Left lung (tissue), 10 donors: ENCODE results near the gene NT5C1A. TPM values are rescaled to one million over a fixed set of nuclear protein-coding genes. Genes with fewer than 3 reads are reported as not detected.

Experiments used
- ATAC-seq: fragments of 200-7000 bp; cut with Tn5 transposase; one replicate; pipeline ENCODE4 v1.9.1; 2020; ENCODE audit warnings: moderate library complexity
- DNase-seq, 4 donors: peaks; one replicate each; pipeline ENCODE4 v3.0.0-alpha.2; 2013 to 2020
- H3K27ac ChIP-seq, 2 donors: fragments of 200-600 bp; sonication (generic) in 1 of 2; one replicate each; pipeline versions ENCODE4 v1.5.0 to v1.8.0; 2020 to 2021
- H3K27me3 ChIP-seq, 2 donors: fragments of 200-600 bp; sonication (generic) in 1 of 2; one replicate each; pipeline versions ENCODE4 v1.5.0 to v1.8.0; 2020 to 2021
- H3K36me3 ChIP-seq, 2 donors: fragments of 200-600 bp; sonication (generic) in 1 of 2; one replicate each; pipeline versions ENCODE4 v1.5.0 to v1.8.0; 2020 to 2021
- H3K4me1 ChIP-seq, 2 donors: fragments of 200-600 bp; one replicate each; pipeline ENCODE4 v1.8.0; 2021
- H3K4me3 ChIP-seq, 2 donors: fragments of 200-600 bp; sonication (generic) in 1 of 2; one replicate each; pipeline versions ENCODE4 v1.5.0 to v1.8.0; 2020 to 2021; ENCODE audit warnings: mild to moderate bottlenecking in 1 of 2
- H3K9me3 ChIP-seq, 2 donors: fragments of 200-600 bp; sonication (generic) in 1 of 2; one replicate each; pipeline versions ENCODE4 v1.5.0 to v1.8.0; 2020 to 2021
- intact Hi-C, 2 donors: fragments of 100-400 bp; cut with DNase I; formaldehyde crosslinking; loops; one replicate each; pipeline versions ENCODE4 v1.11.2 to v1.14.2; 2022
- polyA plus RNA-seq, 6 donors: library from polyadenylated mRNA; unstranded; fragments of 120-200 nt; gene quantifications; one replicate each; pipeline ENCODE4 v1.2.1, GENCODE V29; 2013; ENCODE audit not compliant: insufficient read length in 6 of 6
- total RNA-seq, 2 donors: library from RNA; stranded (reverse); fragmentation: NEBNext Ultra II Directional; extraction: Animal tissue kit (Norgen Biotek cat#: 25700); gene quantifications; one replicate each; pipeline ENCODE4 v1.2.1, GENCODE V29; 2021
- TF ChIP-seq, protein P1 (sequence below), 2 donors: fragments of 200-600 bp; sonication (generic) in 1 of 2; IDR thresholded peaks; one replicate each; pipeline versions ENCODE4 v1.5.0 to v1.8.0; 2021; ENCODE audit warnings: antibody characterized with exemption in 2 of 2
- donor health status: DM: no; HTN: yes; CAD: no.
- donor health status: DM: no; HTN: no; CAD: no.

NT5C1A gene
- total and polyA plus RNA-seq, 8 donors: 0.21 to 8.9 (median 0.24) TPM; not detected in 3

DNA sequence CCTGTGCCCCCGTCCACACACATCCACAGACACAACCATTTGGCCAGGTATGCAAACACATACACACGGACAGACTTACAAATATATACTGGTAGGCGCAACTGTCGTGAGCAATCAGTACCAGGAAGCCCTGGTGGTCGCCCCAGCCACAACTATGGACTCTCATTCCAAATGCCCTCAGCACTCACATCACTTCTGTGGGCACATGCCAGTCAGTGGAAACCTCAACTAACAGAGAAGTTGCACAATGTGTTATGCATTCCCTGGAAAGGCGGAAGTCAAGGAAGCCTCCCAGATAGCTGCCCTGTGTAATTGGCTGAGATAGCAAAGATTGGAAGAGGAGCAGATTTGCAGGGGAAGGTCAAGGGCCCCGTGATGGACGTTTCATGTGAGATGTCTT, 31.0 kb downstream of the NT5C1A start:
- H3K36me3 ChIP-seq: no peaks in the 10 kb centered on the region
- ATAC-seq (no peak), DNase-seq (no peak)
- peaks cover 2 to 10% of the 10 kb centered on the region in 2 donors for H3K4me1 ChIP-seq
- H3K27me3 ChIP-seq: peaks cover 0 to 19% of the 10 kb centered on the region in 2 donors
- H3K4me3 ChIP-seq: no peak overlapping the region
- no peak overlapping the region for H3K27ac ChIP-seq
- no peaks in the 10 kb centered on the region for H3K9me3 ChIP-seq
- TF ChIP-seq, protein P1, sequence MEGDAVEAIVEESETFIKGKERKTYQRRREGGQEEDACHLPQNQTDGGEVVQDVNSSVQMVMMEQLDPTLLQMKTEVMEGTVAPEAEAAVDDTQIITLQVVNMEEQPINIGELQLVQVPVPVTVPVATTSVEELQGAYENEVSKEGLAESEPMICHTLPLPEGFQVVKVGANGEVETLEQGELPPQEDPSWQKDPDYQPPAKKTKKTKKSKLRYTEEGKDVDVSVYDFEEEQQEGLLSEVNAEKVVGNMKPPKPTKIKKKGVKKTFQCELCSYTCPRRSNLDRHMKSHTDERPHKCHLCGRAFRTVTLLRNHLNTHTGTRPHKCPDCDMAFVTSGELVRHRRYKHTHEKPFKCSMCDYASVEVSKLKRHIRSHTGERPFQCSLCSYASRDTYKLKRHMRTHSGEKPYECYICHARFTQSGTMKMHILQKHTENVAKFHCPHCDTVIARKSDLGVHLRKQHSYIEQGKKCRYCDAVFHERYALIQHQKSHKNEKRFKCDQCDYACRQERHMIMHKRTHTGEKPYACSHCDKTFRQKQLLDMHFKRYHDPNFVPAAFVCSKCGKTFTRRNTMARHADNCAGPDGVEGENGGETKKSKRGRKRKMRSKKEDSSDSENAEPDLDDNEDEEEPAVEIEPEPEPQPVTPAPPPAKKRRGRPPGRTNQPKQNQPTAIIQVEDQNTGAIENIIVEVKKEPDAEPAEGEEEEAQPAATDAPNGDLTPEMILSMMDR (IDR thresholded peaks at IDR 0.05): no peak
- intact Hi-C loops: no loop called here

DNA sequence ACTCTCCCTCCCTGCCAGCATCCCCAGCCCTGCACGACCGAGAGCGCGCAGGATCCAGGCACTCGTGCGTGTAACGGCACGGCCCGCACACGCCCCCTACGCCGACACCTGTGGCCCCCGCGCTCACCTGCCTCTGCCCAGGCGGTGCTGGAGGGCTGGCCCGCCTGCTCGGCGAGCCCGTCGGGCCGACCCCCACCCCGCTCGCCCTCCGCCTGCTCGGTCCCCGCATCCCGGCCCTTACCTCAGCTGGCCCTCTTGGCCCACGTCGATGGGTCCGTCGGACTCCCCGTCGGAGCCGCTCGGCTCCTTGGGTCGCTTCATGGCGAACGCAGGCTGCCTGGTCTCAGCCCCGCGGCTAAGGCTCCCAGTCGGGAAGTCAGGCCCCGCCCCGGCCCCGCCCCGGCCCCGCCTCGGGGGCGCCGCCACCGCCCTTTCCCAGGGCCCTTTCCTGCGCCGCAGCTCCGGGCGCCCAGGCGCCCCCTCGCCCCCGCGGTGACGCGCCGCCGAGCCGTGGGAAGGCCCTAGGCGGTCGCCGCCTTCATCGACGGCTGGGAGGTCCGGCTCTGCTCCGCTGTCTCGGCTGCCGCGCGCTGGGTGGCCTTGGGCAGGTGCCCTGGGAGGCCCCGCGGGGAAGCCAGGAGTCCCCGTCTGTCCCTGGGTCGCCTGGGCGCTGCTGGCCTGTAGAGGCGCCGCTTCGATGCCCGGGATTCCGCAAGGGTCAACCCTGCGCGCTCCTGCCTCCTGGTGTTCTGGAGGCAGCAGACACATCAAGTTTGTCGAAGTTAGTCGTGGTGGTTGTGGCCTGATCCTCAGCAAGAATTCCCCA, 32.4 kb downstream of the NT5C1A start, which contains the start of gene HEYL:
Gene HEYL, minus strand, starts transcription at position 339 of the 826 bp plus-strand sequence. Its CDS starts 18 bp downstream, at position 321.
- H3K27me3 ChIP-seq: peaks cover 0 to 19% of the 10 kb centered on the region in 2 donors

DNA sequence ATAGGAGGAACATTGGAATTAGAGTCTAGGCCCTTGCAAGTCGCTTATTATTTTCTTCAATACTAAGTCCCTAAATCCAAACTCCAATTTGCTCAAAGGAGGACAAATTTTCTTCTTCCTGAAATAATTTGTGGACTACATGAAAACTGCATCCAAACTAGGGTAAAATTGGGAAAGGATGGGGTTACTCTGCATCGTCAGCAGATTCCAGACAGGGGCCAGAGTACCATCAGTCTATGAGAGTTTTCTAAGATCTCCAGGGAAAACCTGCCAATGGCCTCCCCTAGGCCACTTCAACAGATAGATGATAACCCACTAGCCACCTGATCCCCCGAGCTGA, 33.0 kb downstream of the NT5C1A start:
- peak overlapping the region; percentile 3 to 65 for H3K27ac ChIP-seq
- H3K9me3 ChIP-seq: no peaks in the 10 kb centered on the region
- H3K36me3 ChIP-seq: no peaks in the 10 kb centered on the region
- ATAC-seq (no peak), DNase-seq (no peak)
- intact Hi-C loops: no loop called here
- H3K27me3 ChIP-seq: peaks cover 0 to 19% of the 10 kb centered on the region in 2 donors
- TF ChIP-seq, protein P1 (IDR thresholded peaks at IDR 0.05): no peak
- peaks cover 0 to 10% of the 10 kb centered on the region in 2 donors for H3K4me1 ChIP-seq
- H3K4me3 ChIP-seq: peak overlapping the region; percentile 41 to 57

More for the DNA sequence above, 32.4 kb downstream of the NT5C1A start, which contains the start of gene HEYL:
- Histone ChIP-seq H3K27ac (peak within 1 kb of the TSS; percentile 39 to 65), H3K36me3 (no peaks in the 10 kb centered on the region), H3K4me3 (peak within 1 kb of the TSS; percentile 41 to 57), H3K9me3 (no peaks in the 10 kb centered on the region), H3K4me1 (peaks cover 0 to 10% of the 10 kb centered on the region in 2 donors)
- intact Hi-C loops: no loop called here
- DNase-seq: peak in 3 of 4 donors; percentile 67 to 95 (median 71)
- peak; percentile 98 for ATAC-seq
- TF ChIP-seq, protein P1 (IDR thresholded peaks at IDR 0.05): peak; percentile 10 to 21

DNA sequence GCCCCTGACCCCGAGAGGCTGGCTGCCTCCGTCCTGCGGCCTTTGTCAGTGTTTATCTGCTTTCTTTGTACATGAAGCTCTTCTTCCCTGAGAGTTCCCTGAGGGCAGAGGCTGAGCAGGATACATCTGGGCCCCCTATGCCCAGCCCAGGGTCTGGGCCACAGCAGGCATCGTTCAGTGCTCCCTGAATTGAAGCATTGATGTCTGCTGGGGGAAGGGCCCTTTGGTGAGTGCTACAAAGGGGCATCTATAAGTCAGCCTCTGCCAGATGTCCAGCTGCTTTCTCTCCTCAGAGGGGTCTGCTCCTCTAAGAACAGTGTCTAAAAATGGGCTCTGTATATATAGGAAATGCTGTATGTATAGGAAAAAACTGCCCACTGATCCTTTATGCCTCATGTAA, 34.5 kb downstream of the NT5C1A start:
- H3K4me3 ChIP-seq: peak overlapping the region in 1 of 2 donors; percentile 57
- peaks cover 0 to 19% of the 10 kb centered on the region in 2 donors for H3K27me3 ChIP-seq

DNA sequence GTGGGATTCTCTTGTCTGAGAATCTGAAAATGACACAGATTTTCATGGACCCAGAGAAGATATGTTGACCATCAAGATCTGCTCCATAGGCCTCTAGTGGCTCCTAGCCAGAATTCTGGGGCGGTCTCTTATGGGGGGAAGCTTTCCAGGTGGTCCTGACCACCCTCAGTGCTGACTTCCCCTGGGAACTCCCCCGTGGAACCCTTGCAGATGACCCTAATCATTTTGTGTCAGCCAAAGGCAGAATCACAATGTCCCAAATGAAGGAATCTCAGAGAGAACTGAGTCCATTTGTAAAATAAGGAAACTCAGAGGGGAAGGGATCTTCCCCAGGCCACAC, 36.1 kb downstream of the NT5C1A start:
- peaks cover 0 to 19% of the 10 kb centered on the region in 2 donors for H3K27me3 ChIP-seq
- peak overlapping the region in 1 of 2 donors; percentile 20 for H3K27ac ChIP-seq
- no peak for DNase-seq
- no peaks in the 10 kb centered on the region for H3K9me3 ChIP-seq
- intact Hi-C loops: no loop called here
- peaks cover 0 to 10% of the 10 kb centered on the region in 2 donors for H3K4me1 ChIP-seq
- no peak for ATAC-seq
- TF ChIP-seq, protein P1 (IDR thresholded peaks at IDR 0.05): no peak
- peaks cover 0 to 4% of the 10 kb centered on the region in 2 donors for H3K36me3 ChIP-seq
- H3K4me3 ChIP-seq: no peak overlapping the region

More for the DNA sequence above, 34.5 kb downstream of the NT5C1A start:
- TF ChIP-seq, protein P1 (IDR thresholded peaks at IDR 0.05): no peak
- ATAC-seq (no peak), DNase-seq (no peak)
- H3K9me3 ChIP-seq: no peaks in the 10 kb centered on the region
- H3K36me3 ChIP-seq: no peaks in the 10 kb centered on the region
- no peak overlapping the region for H3K27ac ChIP-seq
- intact Hi-C loops: no loop called here
- peaks cover 0 to 10% of the 10 kb centered on the region in 2 donors for H3K4me1 ChIP-seq
